Brain microvascular endothelial cell (primary cell): Measurements from ENCODE around the gene ARHGAP42.

Experiments used
- DNase-seq: peaks from one replicate; pipeline ENCODE4 v3.0.0-alpha.2; 2020
- H3K27ac ChIP-seq: fragments of 250-450 bp; sonication (Bioruptor Pico); 2 replicates; pipeline ENCODE4 v1.5.1; 2020; ENCODE audit warnings: mild to moderate bottlenecking, moderate library complexity
- H3K27me3 ChIP-seq: fragments of 250-450 bp; sonication (Bioruptor Pico); replicated peaks from 2 replicates; pipeline ENCODE4 v1.5.1; 2020; ENCODE audit warnings: mild to moderate bottlenecking
- H3K36me3 ChIP-seq: fragments of 250-450 bp; sonication (Bioruptor Pico); replicated peaks from 2 replicates; pipeline ENCODE4 v1.5.1; 2020; ENCODE audit warnings: mild to moderate bottlenecking
- H3K4me3 ChIP-seq: 2 replicates; pipeline ENCODE4 v1.5.1; 2011; ENCODE audit warnings: low read depth, mild to moderate bottlenecking, control low read depth, low read length, moderate library complexity
- in situ Hi-C: cut with HindIII; loops from 2 replicates; pipeline ENCODE4 v1.10.0; 2017; ENCODE audit warnings: low sequenced_read_pairs, low pct_ligation_motif_present
- TF ChIP-seq, protein P1 (sequence below): IDR thresholded peaks from 2 replicates; pipeline ENCODE4 v1.5.1; 2011; ENCODE audit warnings: low read depth, mild to moderate bottlenecking, moderate library complexity, low read length, control low read depth, inconsistent platforms; ENCODE audit errors: missing control alignments

The ARHGAP42 gene

DNA sequence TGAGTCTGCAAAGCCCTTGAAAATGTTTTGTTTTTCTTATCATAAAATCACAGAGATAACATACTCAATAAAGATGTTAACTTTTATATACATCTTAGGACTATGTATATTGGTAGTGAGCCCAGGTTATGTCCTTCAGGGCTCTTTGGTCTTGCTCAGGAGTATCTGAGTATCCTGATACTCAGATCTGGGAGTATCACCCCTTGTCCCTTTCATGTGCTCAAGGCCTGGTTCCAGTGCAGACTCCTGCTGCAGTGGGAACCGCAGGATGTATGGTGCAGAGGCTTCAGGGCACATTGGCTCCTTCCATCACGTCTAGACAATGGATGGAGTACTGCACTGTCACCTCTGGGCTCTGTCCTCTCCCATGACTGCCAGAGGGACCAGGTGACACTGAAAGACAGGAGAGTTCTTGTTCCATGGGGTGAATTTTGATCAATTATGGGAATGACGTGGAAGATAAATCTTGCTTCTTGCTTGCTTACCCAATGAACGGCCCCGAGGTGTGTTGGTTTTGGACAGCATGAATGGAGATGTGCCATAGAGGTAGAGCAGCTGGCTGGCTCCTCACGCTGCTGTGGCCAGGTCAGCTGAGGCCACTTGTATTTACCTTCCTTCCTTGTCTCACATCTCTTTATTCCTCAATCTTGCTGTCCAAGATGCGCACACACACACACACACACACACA is 215.5 kb downstream of the ARHGAP42 start:
- Histone ChIP-seq H3K36me3 (no peaks in the 10 kb centered on the region), H3K27ac (no peak overlapping the region), H3K27me3 (no peaks in the 10 kb centered on the region), H3K4me3 (no peak overlapping the region)
- TF ChIP-seq, protein P1, sequence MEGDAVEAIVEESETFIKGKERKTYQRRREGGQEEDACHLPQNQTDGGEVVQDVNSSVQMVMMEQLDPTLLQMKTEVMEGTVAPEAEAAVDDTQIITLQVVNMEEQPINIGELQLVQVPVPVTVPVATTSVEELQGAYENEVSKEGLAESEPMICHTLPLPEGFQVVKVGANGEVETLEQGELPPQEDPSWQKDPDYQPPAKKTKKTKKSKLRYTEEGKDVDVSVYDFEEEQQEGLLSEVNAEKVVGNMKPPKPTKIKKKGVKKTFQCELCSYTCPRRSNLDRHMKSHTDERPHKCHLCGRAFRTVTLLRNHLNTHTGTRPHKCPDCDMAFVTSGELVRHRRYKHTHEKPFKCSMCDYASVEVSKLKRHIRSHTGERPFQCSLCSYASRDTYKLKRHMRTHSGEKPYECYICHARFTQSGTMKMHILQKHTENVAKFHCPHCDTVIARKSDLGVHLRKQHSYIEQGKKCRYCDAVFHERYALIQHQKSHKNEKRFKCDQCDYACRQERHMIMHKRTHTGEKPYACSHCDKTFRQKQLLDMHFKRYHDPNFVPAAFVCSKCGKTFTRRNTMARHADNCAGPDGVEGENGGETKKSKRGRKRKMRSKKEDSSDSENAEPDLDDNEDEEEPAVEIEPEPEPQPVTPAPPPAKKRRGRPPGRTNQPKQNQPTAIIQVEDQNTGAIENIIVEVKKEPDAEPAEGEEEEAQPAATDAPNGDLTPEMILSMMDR = no peak
- no peak for DNase-seq
- in situ Hi-C loops = no loop called here

DNA sequence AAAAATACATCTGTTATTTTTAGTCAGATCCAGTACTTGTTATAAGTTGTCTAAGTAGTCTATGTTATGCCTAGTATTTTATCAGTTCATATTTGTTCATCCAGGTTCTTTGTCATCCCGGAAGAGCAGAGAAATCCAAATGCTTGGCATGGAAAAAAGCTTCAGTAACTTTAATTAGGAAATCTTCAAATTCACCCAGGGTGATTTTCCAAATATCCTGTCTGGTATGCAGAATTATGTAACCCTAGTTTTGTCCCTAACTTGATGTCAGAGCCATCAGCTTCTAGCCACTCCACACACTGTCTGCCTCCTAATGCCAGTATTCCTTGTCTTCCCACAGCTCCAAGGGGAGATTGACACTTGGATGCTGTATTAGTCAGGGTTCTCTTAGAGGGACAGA is 216.2 kb downstream of the ARHGAP42 start:
- DNase-seq = no peak
- TF ChIP-seq, protein P1 = no peak
- H3K36me3 ChIP-seq = no peaks in the 10 kb centered on the region
- H3K27me3 ChIP-seq = no peaks in the 10 kb centered on the region
- no peak overlapping the region for H3K4me3 ChIP-seq
- in situ Hi-C loops = no loop called here
- H3K27ac ChIP-seq = no peak overlapping the region

DNA sequence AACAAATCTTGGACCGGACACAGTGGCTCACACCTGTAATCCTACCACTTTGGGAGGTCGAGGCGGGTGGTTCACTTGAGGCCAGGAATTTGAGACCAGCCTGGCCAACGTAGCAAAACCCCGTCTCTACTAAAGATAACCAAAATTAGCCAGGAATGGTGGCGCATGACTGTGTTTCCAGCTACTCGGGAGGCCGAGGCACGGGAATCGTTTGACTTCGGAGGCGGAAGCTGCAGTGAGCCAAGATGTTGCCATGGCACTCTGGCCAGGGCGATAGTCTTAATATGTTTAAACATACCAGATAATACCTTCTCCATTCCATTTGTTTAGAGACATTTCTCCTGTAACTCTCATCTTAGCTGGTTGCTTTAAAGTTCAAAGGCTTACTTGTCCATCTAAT is 218.6 kb downstream of the ARHGAP42 start:
- TF ChIP-seq, protein P1 = no peak
- H3K27ac ChIP-seq = no peak overlapping the region
- H3K4me3 ChIP-seq = no peak overlapping the region
- in situ Hi-C loops = no loop called here
- H3K36me3 ChIP-seq = no peaks in the 10 kb centered on the region
- no peaks in the 10 kb centered on the region for H3K27me3 ChIP-seq
- no peak for DNase-seq

DNA sequence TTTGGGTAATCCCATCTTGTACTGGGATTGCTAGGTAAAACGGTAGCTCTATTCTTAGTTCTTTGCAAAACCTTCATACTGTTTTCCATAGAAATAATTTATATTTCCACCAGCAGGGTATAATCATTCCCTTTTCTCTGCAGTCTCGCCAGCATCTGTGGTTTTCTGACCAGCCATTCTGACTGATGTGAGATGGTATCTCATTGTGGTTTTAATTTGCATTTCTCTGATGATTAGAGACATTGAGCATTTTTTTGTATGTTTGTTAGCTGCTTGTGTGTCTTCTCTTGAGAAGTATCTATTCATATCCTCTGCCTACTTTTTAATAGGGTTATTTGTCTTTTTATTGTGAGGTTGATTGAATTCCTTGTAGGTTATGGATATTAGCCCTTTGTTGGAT is 221.7 kb downstream of the ARHGAP42 start:
- Histone ChIP-seq H3K4me3 (no peak overlapping the region), H3K27ac (no peak overlapping the region), H3K27me3 (no peaks in the 10 kb centered on the region), H3K36me3 (no peaks in the 10 kb centered on the region)
- peak; percentile 57 for DNase-seq
- TF ChIP-seq, protein P1 = peak; percentile 16
- in situ Hi-C loops = no loop called here

DNA sequence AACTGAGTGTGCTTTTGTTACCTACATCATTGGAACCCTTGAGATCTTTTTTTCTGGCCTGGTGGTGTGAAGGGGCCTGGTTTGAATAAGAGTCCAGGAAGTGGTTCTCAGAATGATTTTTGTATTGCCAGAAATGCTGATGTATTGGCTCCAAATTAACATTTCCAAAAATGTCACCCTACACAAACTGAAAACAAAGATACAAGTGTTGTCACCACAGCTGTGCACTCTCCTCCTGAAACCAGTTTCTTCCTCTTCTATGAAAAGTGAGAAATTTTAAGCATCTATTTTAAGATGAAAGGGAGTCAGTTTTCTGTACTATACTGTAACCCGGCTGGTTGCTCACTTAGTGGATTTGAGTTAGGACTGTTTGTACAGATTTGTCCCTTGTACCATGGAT is 223.7 kb downstream of the ARHGAP42 start:
- DNase-seq = no peak

More for the DNA sequence above, 223.7 kb downstream of the ARHGAP42 start:
- no peaks in the 10 kb centered on the region for H3K27me3 ChIP-seq
- in situ Hi-C loops = no loop called here
- no peaks in the 10 kb centered on the region for H3K36me3 ChIP-seq
- H3K27ac ChIP-seq = no peak overlapping the region
- TF ChIP-seq, protein P1 = no peak
- no peak overlapping the region for H3K4me3 ChIP-seq
